Measurements from ENCODE around the gene GPRASP1.

Gene GPRASP1

GRCh38 chrX:102684772-102685520 is 33.7 kb downstream of the GPRASP1 start:
- in situ Hi-C loops (cut with HindIII; ENCODE audit: low pct_ligation_motif_present, low pct_unique_long_range_greater_than_20kb, low sequenced_read_pairs) = no loop called here
- DNase-seq = no peak

GRCh38 chrX:102694749-102695148 is 43.5 kb downstream of the GPRASP1 start:
- in situ Hi-C loops (cut with HindIII; ENCODE audit: low pct_ligation_motif_present, low pct_unique_long_range_greater_than_20kb, low sequenced_read_pairs) = no loop called here

GRCh38 chrX:102696306-102696705 is 45.0 kb downstream of the GPRASP1 start:
- in situ Hi-C loops (cut with HindIII; ENCODE audit: low pct_ligation_motif_present, low pct_unique_long_range_greater_than_20kb, low sequenced_read_pairs) = no loop called here
- DNase-seq = no peak

More at GRCh38 chrX:102694749-102695148, 43.5 kb downstream of the GPRASP1 start:
- no peak for DNase-seq

- in situ Hi-C loops (cut with HindIII; ENCODE audit: low pct_ligation_motif_present, low pct_unique_long_range_greater_than_20kb, low sequenced_read_pairs) = no loop called here
- DNase-seq = no peak
These were observed 46.2 kb downstream of the GPRASP1 start for GRCh38 chrX:102697494-102697893.
